Measurements from ENCODE around the gene PSAPL1.

PSAPL1 gene

GRCh38 chr4:7469023-7469422 lies 34.3 kb upstream of the PSAPL1 start:
- Histone ChIP-seq H2AK5ac (ENCODE audit: low read length, severe bottlenecking) (no peak overlapping the region), H3K18ac (ENCODE audit: low read depth in 1 of 2, low read length in 2 of 2) (no peak overlapping the region), H2BK12ac (ENCODE audit: low read length in 2 of 2) (no peak overlapping the region), H3K79me1 (replicated peaks; ENCODE audit: low read length, poor library complexity, severe bottlenecking) (no peaks in the 10 kb centered on the region), H2BK15ac (ENCODE audit: low read depth, poor library complexity, severe bottlenecking) (no peak overlapping the region), H3K9me3 (ENCODE audit: control insufficient read depth, low read length) (peaks cover 7% of the 10 kb centered on the region), H3K27ac (ENCODE audit: low read length, poor library complexity, severe bottlenecking) (no peak overlapping the region), H2BK5ac (ENCODE audit: low read depth, low read length, poor library complexity, severe bottlenecking) (no peak overlapping the region), H4K91ac (ENCODE audit: low read length) (no peak overlapping the region), H3K4me1 (ENCODE audit: control insufficient read depth, insufficient read depth, low read depth, low read length) (peaks cover 3% of the 10 kb centered on the region), H3K4ac (ENCODE audit: low read depth in 1 of 2, low read length in 2 of 2) (no peak overlapping the region), H3K4me3 (ENCODE audit: insufficient read depth in 1 of 2, low read depth in 1 of 2, low read length in 2 of 2) (no peak overlapping the region), H3K36me3 (ENCODE audit: control insufficient read depth in 1 of 2, insufficient read depth in 2 of 2, low read depth in 1 of 2, low read length in 2 of 2) (no peaks in the 10 kb centered on the region), H4K8ac (ENCODE audit: low read length) (no peak overlapping the region), H2AFZ (ENCODE audit: low read depth, low read length) (no peak overlapping the region), H3K14ac (ENCODE audit: low read length in 2 of 2) (no peak overlapping the region), H3K9ac (ENCODE audit: low read length) (no peak overlapping the region), H3K23ac (ENCODE audit: low read length in 2 of 2) (no peak overlapping the region), H3K4me2 (ENCODE audit: low read length, poor library complexity, severe bottlenecking) (no peak overlapping the region), H3K27me3 (ENCODE audit: control insufficient read depth in 1 of 2, insufficient read depth in 1 of 2, low read length in 2 of 2) (peaks cover 28 to 39% of the 10 kb centered on the region in 2 experiments), H2BK120ac (ENCODE audit: low read depth, low read length) (no peak overlapping the region)
- DNase-seq, result no peak
- WGBS, result 84% methylated on average over 4 of the region's 4 CpGs

- Histone ChIP-seq H3K9me3 (ENCODE audit: control insufficient read depth, low read length) (peaks cover 7% of the 10 kb centered on the region), H3K18ac (ENCODE audit: low read depth in 1 of 2, low read length in 2 of 2) (no peak overlapping the region), H3K27me3 (ENCODE audit: control insufficient read depth in 1 of 2, insufficient read depth in 1 of 2, low read length in 2 of 2) (peaks cover 13 to 30% of the 10 kb centered on the region in 2 experiments), H3K4me2 (ENCODE audit: low read length, poor library complexity, severe bottlenecking) (no peak overlapping the region), H3K79me1 (replicated peaks; ENCODE audit: low read length, poor library complexity, severe bottlenecking) (no peaks in the 10 kb centered on the region), H2AFZ (ENCODE audit: low read depth, low read length) (no peak overlapping the region), H3K9ac (ENCODE audit: low read length) (no peak overlapping the region), H3K36me3 (ENCODE audit: control insufficient read depth in 1 of 2, insufficient read depth in 2 of 2, low read depth in 1 of 2, low read length in 2 of 2) (no peaks in the 10 kb centered on the region), H4K8ac (ENCODE audit: low read length) (no peak overlapping the region), H2BK15ac (ENCODE audit: low read depth, poor library complexity, severe bottlenecking) (no peak overlapping the region), H3K4ac (ENCODE audit: low read depth in 1 of 2, low read length in 2 of 2) (no peak overlapping the region), H3K14ac (ENCODE audit: low read length in 2 of 2) (no peak overlapping the region), H2BK120ac (ENCODE audit: low read depth, low read length) (no peak overlapping the region), H3K4me3 (ENCODE audit: insufficient read depth in 1 of 2, low read depth in 1 of 2, low read length in 2 of 2) (no peak overlapping the region), H2BK12ac (ENCODE audit: low read length in 2 of 2) (no peak overlapping the region), H3K4me1 (ENCODE audit: control insufficient read depth, insufficient read depth, low read depth, low read length) (peaks cover 14% of the 10 kb centered on the region), H4K91ac (ENCODE audit: low read length) (no peak overlapping the region), H3K27ac (ENCODE audit: low read length, poor library complexity, severe bottlenecking) (no peak overlapping the region), H2BK5ac (ENCODE audit: low read depth, low read length, poor library complexity, severe bottlenecking) (no peak overlapping the region), H3K23ac (ENCODE audit: low read length in 2 of 2) (no peak overlapping the region), H2AK5ac (ENCODE audit: low read length, severe bottlenecking) (no peak overlapping the region)
- WGBS, result 93% methylated on average over 7 of the region's 7 CpGs
- DNase-seq, result no peak
These were observed 32.7 kb upstream of the PSAPL1 start for GRCh38 chr4:7467471-7467870.

- no peaks in the 10 kb centered on the region for H3K79me1 ChIP-seq (replicated peaks; ENCODE audit: low read length, poor library complexity, severe bottlenecking)
- H3K23ac ChIP-seq (ENCODE audit: low read length in 2 of 2), result no peak overlapping the region
- no peak overlapping the region for H2BK12ac ChIP-seq (ENCODE audit: low read length in 2 of 2)
- H3K9ac ChIP-seq (ENCODE audit: low read length), result no peak overlapping the region
- peaks cover 7% of the 10 kb centered on the region for H3K9me3 ChIP-seq (ENCODE audit: control insufficient read depth, low read length)
- no peak overlapping the region for H3K18ac ChIP-seq (ENCODE audit: low read depth in 1 of 2, low read length in 2 of 2)
- H3K27ac ChIP-seq (ENCODE audit: low read length, poor library complexity, severe bottlenecking), result no peak overlapping the region
- WGBS, result 85% methylated on average over 7 of the region's 7 CpGs
- no peaks in the 10 kb centered on the region for H3K36me3 ChIP-seq (ENCODE audit: control insufficient read depth in 1 of 2, insufficient read depth in 2 of 2, low read depth in 1 of 2, low read length in 2 of 2)
- no peak overlapping the region for H2BK5ac ChIP-seq (ENCODE audit: low read depth, low read length, poor library complexity, severe bottlenecking)
- H3K27me3 ChIP-seq (ENCODE audit: control insufficient read depth in 1 of 2, insufficient read depth in 1 of 2, low read length in 2 of 2), result peaks cover 13 to 24% of the 10 kb centered on the region in 2 experiments
- no peak overlapping the region for H3K4ac ChIP-seq (ENCODE audit: low read depth in 1 of 2, low read length in 2 of 2)
- H2AK5ac ChIP-seq (ENCODE audit: low read length, severe bottlenecking), result no peak overlapping the region
- H3K14ac ChIP-seq (ENCODE audit: low read length in 2 of 2), result no peak overlapping the region
- no peak overlapping the region for H2BK120ac ChIP-seq (ENCODE audit: low read depth, low read length)
- no peak overlapping the region for H3K4me2 ChIP-seq (ENCODE audit: low read length, poor library complexity, severe bottlenecking)
- no peak for DNase-seq
- peaks cover 16% of the 10 kb centered on the region for H3K4me1 ChIP-seq (ENCODE audit: control insufficient read depth, insufficient read depth, low read depth, low read length)
- H3K4me3 ChIP-seq (ENCODE audit: insufficient read depth in 1 of 2, low read depth in 1 of 2, low read length in 2 of 2), result no peak overlapping the region
- H2BK15ac ChIP-seq (ENCODE audit: low read depth, poor library complexity, severe bottlenecking), result no peak overlapping the region
- H2AFZ ChIP-seq (ENCODE audit: low read depth, low read length), result no peak overlapping the region
- no peak overlapping the region for H4K91ac ChIP-seq (ENCODE audit: low read length)
- H4K8ac ChIP-seq (ENCODE audit: low read length), result no peak overlapping the region
These were observed 32.2 kb upstream of the PSAPL1 start for GRCh38 chr4:7466904-7467303.

GRCh38 chr4:7466215-7466614 lies 31.5 kb upstream of the PSAPL1 start:
- Histone ChIP-seq H3K14ac (ENCODE audit: low read length in 2 of 2) (no peak overlapping the region), H3K4ac (ENCODE audit: low read depth in 1 of 2, low read length in 2 of 2) (no peak overlapping the region), H3K18ac (ENCODE audit: low read depth in 1 of 2, low read length in 2 of 2) (no peak overlapping the region), H4K8ac (ENCODE audit: low read length) (no peak overlapping the region), H2BK12ac (ENCODE audit: low read length in 2 of 2) (no peak overlapping the region), H3K27me3 (ENCODE audit: control insufficient read depth in 1 of 2, insufficient read depth in 1 of 2, low read length in 2 of 2) (peaks cover 12 to 20% of the 10 kb centered on the region in 2 experiments), H3K9ac (ENCODE audit: low read length) (no peak overlapping the region), H2BK120ac (ENCODE audit: low read depth, low read length) (no peak overlapping the region), H2AK5ac (ENCODE audit: low read length, severe bottlenecking) (no peak overlapping the region), H2AFZ (ENCODE audit: low read depth, low read length) (no peak overlapping the region), H3K4me1 (ENCODE audit: control insufficient read depth, insufficient read depth, low read depth, low read length) (peaks cover 18% of the 10 kb centered on the region), H4K91ac (ENCODE audit: low read length) (no peak overlapping the region), H3K4me2 (ENCODE audit: low read length, poor library complexity, severe bottlenecking) (no peak overlapping the region), H3K23ac (ENCODE audit: low read length in 2 of 2) (no peak overlapping the region), H2BK15ac (ENCODE audit: low read depth, poor library complexity, severe bottlenecking) (no peak overlapping the region), H3K36me3 (ENCODE audit: control insufficient read depth in 1 of 2, insufficient read depth in 2 of 2, low read depth in 1 of 2, low read length in 2 of 2) (no peaks in the 10 kb centered on the region), H3K9me3 (ENCODE audit: control insufficient read depth, low read length) (peaks cover 7% of the 10 kb centered on the region), H3K79me1 (replicated peaks; ENCODE audit: low read length, poor library complexity, severe bottlenecking) (no peaks in the 10 kb centered on the region), H3K27ac (ENCODE audit: low read length, poor library complexity, severe bottlenecking) (no peak overlapping the region), H3K4me3 (ENCODE audit: insufficient read depth in 1 of 2, low read depth in 1 of 2, low read length in 2 of 2) (no peak overlapping the region), H2BK5ac (ENCODE audit: low read depth, low read length, poor library complexity, severe bottlenecking) (no peak overlapping the region)
- WGBS, result 90% methylated on average over 6 of the region's 8 CpGs
- DNase-seq, result no peak

Measured in mesenchymal stem cell (in vitro differentiated cells and primary cell).